ENCODE results near the gene GDI2. TPM values are rescaled to one million over a fixed set of nuclear protein-coding genes. Genes with fewer than 3 reads are reported as not detected.
"Not testable (repeated sequence)": the region's sequence is repeated elsewhere in the genome, so short reads cannot be mapped to it uniquely, and the experiment has no call there.

The GDI2 gene
- total RNA-seq, 1 experiment from 2014 or later, result 325 TPM

DNA sequence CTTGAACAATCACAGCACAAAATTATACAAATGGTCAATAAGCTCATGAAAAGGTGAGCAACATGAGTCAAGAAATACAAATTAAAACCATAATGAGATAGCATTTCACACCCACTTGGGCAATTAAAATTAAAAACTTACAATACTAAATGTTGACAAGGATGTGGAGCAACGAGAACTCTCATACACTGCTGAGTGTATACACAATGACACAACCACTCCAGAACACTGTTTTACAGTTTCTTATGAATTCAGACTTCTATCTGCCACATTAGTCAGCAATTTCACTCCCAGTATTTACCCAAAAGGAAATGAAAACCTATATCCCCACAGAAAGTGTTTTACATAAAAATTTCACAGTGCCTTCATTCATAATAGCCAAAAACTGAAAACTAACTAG is 31.1 kb downstream of the GDI2 start:
- POLR2A ChIA-PET (ENCODE audit: low non-redundant PET), result no interaction called here
- no peaks in the 10 kb centered on the region for H3K9me3 ChIP-seq (ENCODE audit: low read depth, low read length, poor library complexity, severe bottlenecking)
- H3K27ac ChIP-seq (ENCODE audit: low read depth, low read length, poor library complexity, severe bottlenecking), result no peak overlapping the region
- BruUV-seq (replicated peaks), result no TSS peak
- intact Hi-C loops (cut with micrococcal nuclease; ENCODE audit: unreplicated experiment), result no loop called here
- no peak for DNase-seq (ENCODE audit: low spot score)
- H3K4me1 ChIP-seq (ENCODE audit: insufficient read depth, low read length, poor library complexity, severe bottlenecking), result peaks cover 2% of the 10 kb centered on the region
- TF ChIP-seq EZH2 (IDR thresholded peaks at IDR 0.05; ENCODE audit: borderline replicate concordance, low read depth, low read length, poor library complexity, severe bottlenecking), result no peak
- TF ChIP-seq, protein P1, sequence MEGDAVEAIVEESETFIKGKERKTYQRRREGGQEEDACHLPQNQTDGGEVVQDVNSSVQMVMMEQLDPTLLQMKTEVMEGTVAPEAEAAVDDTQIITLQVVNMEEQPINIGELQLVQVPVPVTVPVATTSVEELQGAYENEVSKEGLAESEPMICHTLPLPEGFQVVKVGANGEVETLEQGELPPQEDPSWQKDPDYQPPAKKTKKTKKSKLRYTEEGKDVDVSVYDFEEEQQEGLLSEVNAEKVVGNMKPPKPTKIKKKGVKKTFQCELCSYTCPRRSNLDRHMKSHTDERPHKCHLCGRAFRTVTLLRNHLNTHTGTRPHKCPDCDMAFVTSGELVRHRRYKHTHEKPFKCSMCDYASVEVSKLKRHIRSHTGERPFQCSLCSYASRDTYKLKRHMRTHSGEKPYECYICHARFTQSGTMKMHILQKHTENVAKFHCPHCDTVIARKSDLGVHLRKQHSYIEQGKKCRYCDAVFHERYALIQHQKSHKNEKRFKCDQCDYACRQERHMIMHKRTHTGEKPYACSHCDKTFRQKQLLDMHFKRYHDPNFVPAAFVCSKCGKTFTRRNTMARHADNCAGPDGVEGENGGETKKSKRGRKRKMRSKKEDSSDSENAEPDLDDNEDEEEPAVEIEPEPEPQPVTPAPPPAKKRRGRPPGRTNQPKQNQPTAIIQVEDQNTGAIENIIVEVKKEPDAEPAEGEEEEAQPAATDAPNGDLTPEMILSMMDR (conservative IDR thresholded peaks at IDR 0.05; ENCODE audit: low read depth, low read length), result no peak
- no peaks in the 10 kb centered on the region for H3K27me3 ChIP-seq (replicated peaks; ENCODE audit: insufficient read depth, low read depth, low read length, poor library complexity)
- CTCF ChIA-PET, result no interaction called here
- no peak overlapping the region for H3K4me3 ChIP-seq (ENCODE audit: low read depth, low read length, poor library complexity, severe bottlenecking)
- peaks cover 60% of the 10 kb centered on the region for H3K36me3 ChIP-seq (ENCODE audit: insufficient read depth, low read length, poor library complexity, severe bottlenecking)

DNA sequence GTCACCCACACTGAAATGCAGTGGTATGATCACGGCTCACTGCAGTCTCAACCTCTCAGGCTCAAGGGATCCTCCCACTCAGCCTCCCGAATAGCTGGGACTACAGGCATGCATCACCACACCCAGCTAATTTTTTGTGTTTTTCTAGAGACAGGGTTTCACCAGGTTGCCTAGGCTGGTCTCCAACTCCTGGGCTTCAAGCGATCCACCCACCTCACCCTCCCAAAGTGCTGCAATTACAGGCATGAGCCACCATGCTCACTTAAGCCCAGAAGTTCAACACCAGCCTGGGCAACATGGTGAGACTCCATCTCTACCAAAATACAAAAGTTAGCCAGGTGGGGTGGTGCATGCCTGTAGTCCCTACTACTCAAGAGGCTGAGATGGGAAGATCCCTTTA is 33.5 kb downstream of the GDI2 start:
- no peaks in the 10 kb centered on the region for H3K27me3 ChIP-seq (replicated peaks; ENCODE audit: insufficient read depth, low read depth, low read length, poor library complexity)
- peaks cover 16% of the 10 kb centered on the region for H3K4me1 ChIP-seq (ENCODE audit: insufficient read depth, low read length, poor library complexity, severe bottlenecking)
- TF ChIP-seq EZH2 (IDR thresholded peaks at IDR 0.05; ENCODE audit: borderline replicate concordance, low read depth, low read length, poor library complexity, severe bottlenecking), result no peak
- TF ChIP-seq, protein P1 (conservative IDR thresholded peaks at IDR 0.05; ENCODE audit: low read depth, low read length), result no peak
- ChIA-PET POLR2A (ENCODE audit: low non-redundant PET) (no interaction called here), CTCF (no interaction called here)
- no peak overlapping the region for H3K27ac ChIP-seq (ENCODE audit: low read depth, low read length, poor library complexity, severe bottlenecking)
- H3K36me3 ChIP-seq (ENCODE audit: insufficient read depth, low read length, poor library complexity, severe bottlenecking), result peaks cover 47% of the 10 kb centered on the region
- H3K4me3 ChIP-seq (ENCODE audit: low read depth, low read length, poor library complexity, severe bottlenecking), result no peak overlapping the region
- no peaks in the 10 kb centered on the region for H3K9me3 ChIP-seq (ENCODE audit: low read depth, low read length, poor library complexity, severe bottlenecking)
- intact Hi-C loops (cut with micrococcal nuclease; ENCODE audit: unreplicated experiment), result no loop called here
- no peak for DNase-seq (ENCODE audit: low spot score)
- BruUV-seq (replicated peaks), result no TSS peak

DNA sequence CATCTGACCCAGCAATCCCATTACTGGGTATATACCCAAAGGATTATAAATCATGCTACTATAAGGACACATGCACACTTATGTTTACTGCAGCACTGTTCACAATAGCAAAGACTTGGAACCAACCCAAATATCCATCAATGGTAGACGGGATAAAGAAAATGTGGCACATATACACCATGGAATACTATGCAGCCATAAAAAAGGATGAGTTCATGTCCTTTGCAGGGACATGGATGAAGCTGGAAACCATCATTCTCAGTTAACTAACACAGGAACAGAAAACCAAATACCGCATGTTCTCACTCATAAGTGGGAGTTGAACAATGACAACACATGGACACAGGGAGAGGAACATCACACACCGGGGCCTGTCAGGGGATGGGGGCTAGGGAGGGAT is 35.5 kb downstream of the GDI2 start:
- DNase-seq (ENCODE audit: low spot score); H3K9me3 ChIP-seq (ENCODE audit: low read depth, low read length, poor library complexity, severe bottlenecking); H3K27ac ChIP-seq (ENCODE audit: low read depth, low read length, poor library complexity, severe bottlenecking); H3K27me3 ChIP-seq (replicated peaks; ENCODE audit: insufficient read depth, low read depth, low read length, poor library complexity); CTCF ChIA-PET; POLR2A ChIA-PET (ENCODE audit: low non-redundant PET); H3K4me3 ChIP-seq (ENCODE audit: low read depth, low read length, poor library complexity, severe bottlenecking); BruUV-seq (replicated peaks); intact Hi-C loops (cut with micrococcal nuclease; ENCODE audit: unreplicated experiment): not testable (repeated sequence)
- peaks cover 45% of the 10 kb centered on the region for H3K36me3 ChIP-seq (ENCODE audit: insufficient read depth, low read length, poor library complexity, severe bottlenecking)
- H3K4me1 ChIP-seq (ENCODE audit: insufficient read depth, low read length, poor library complexity, severe bottlenecking), result peaks cover 16% of the 10 kb centered on the region

DNA sequence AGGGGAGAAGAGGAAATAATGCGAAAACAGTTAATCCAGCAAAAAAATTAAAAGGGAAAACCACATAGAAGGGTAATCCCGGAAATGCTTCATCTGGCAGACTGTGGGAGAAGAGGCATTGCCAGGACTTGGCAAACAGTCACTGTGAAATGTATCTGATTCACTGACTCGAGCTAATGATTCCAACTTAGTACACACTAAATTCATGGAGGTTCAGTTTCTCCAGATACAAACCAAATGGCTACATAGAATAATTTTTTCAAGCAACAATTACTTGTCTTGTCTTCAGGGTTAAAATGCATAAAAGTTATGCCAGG is 36.4 kb downstream of the GDI2 start:
- Histone ChIP-seq H3K27me3 (replicated peaks; ENCODE audit: insufficient read depth, low read depth, low read length, poor library complexity) (no peaks in the 10 kb centered on the region), H3K4me3 (ENCODE audit: low read depth, low read length, poor library complexity, severe bottlenecking) (no peak overlapping the region), H3K9me3 (ENCODE audit: low read depth, low read length, poor library complexity, severe bottlenecking) (no peaks in the 10 kb centered on the region), H3K4me1 (ENCODE audit: insufficient read depth, low read length, poor library complexity, severe bottlenecking) (peaks cover 16% of the 10 kb centered on the region), H3K36me3 (ENCODE audit: insufficient read depth, low read length, poor library complexity, severe bottlenecking) (peaks cover 36% of the 10 kb centered on the region), H3K27ac (ENCODE audit: low read depth, low read length, poor library complexity, severe bottlenecking) (peak overlapping the region; percentile 69)
- TF ChIP-seq EZH2 (IDR thresholded peaks at IDR 0.05; ENCODE audit: borderline replicate concordance, low read depth, low read length, poor library complexity, severe bottlenecking), result no peak
- TF ChIP-seq, protein P1 (conservative IDR thresholded peaks at IDR 0.05; ENCODE audit: low read depth, low read length), result no peak
- ChIA-PET CTCF (no interaction called here), POLR2A (ENCODE audit: low non-redundant PET) (no interaction called here)
- BruUV-seq (replicated peaks), result no TSS peak
- intact Hi-C loops (cut with micrococcal nuclease; ENCODE audit: unreplicated experiment), result no loop called here
- peak; percentile 83 for DNase-seq (ENCODE audit: low spot score)

All from A673 (cell line).